PC-9 (cell line): Measurements from ENCODE around the gene EIF4E.
"Not testable (repeated sequence)": the region's sequence is repeated elsewhere in the genome, so short reads cannot be mapped to it uniquely, and the experiment has no call there.

Source experiments
- EZH2 ChIP-seq: fragments of 200-600 bp; sonication (generic); IDR thresholded peaks from 2 replicates; pipeline ENCODE4 v1.8.0; 2017; ENCODE audit warnings: antibody characterized with exemption, low read depth
- TF ChIP-seq, protein P1 (sequence below): fragments of 200-600 bp; sonication (generic); conservative IDR thresholded peaks from 2 replicates; pipeline ENCODE4 v1.6.1; 2017; ENCODE audit warnings: mixed run types, antibody characterized with exemption, mild to moderate bottlenecking, moderate library complexity

DNA sequence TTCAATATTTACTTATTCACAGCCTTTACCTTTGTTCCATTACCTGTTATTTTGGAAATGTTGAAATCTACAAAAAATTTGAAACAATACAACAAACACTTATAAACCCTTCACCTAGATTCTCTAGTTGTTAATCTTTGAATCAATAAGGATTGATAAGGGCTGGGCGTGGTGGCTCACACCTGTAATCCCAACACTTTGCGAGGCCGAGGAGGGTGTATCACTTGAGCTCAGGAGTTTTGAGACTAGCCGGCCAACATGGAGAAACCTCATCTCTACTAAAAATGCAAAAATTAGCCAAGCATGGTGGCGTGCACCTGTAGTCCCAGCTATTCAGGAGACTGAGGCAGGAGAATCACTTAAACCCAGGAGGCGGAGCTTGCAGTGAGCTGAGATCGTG lies 5.9 kb upstream of the EIF4E start:
- TF ChIP-seq, protein P1, sequence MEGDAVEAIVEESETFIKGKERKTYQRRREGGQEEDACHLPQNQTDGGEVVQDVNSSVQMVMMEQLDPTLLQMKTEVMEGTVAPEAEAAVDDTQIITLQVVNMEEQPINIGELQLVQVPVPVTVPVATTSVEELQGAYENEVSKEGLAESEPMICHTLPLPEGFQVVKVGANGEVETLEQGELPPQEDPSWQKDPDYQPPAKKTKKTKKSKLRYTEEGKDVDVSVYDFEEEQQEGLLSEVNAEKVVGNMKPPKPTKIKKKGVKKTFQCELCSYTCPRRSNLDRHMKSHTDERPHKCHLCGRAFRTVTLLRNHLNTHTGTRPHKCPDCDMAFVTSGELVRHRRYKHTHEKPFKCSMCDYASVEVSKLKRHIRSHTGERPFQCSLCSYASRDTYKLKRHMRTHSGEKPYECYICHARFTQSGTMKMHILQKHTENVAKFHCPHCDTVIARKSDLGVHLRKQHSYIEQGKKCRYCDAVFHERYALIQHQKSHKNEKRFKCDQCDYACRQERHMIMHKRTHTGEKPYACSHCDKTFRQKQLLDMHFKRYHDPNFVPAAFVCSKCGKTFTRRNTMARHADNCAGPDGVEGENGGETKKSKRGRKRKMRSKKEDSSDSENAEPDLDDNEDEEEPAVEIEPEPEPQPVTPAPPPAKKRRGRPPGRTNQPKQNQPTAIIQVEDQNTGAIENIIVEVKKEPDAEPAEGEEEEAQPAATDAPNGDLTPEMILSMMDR: not testable (repeated sequence)
- not testable (repeated sequence) for TF ChIP-seq EZH2
